ENCODE results near the gene CD300A.

Gene CD300A

DNA sequence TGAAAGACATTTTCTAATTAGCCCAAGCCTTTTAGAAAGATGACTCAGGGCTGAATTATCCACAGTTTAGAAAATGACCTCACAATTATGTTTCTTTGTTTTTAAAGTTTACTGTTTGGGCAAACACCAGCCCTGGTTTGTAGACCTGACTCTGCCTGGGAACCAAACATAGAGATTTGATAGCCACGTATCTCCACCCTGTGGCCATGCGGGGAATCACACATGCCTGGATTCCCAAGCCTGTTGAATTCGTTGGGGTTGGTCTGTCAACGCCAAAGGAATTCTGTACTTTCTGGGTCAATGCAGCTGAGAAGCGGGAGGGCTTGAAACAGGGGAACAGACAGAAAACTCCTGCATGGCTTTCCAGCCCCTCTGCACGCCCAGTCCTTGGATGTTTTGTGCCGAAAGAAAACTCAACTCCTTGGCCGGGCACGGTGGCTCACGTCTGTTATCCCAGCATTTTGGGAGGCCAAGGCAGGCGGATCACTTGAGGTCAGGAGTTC, 26.9 kb downstream of the CD300A start:
- TF ChIP-seq, protein P1, sequence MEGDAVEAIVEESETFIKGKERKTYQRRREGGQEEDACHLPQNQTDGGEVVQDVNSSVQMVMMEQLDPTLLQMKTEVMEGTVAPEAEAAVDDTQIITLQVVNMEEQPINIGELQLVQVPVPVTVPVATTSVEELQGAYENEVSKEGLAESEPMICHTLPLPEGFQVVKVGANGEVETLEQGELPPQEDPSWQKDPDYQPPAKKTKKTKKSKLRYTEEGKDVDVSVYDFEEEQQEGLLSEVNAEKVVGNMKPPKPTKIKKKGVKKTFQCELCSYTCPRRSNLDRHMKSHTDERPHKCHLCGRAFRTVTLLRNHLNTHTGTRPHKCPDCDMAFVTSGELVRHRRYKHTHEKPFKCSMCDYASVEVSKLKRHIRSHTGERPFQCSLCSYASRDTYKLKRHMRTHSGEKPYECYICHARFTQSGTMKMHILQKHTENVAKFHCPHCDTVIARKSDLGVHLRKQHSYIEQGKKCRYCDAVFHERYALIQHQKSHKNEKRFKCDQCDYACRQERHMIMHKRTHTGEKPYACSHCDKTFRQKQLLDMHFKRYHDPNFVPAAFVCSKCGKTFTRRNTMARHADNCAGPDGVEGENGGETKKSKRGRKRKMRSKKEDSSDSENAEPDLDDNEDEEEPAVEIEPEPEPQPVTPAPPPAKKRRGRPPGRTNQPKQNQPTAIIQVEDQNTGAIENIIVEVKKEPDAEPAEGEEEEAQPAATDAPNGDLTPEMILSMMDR (IDR thresholded peaks at IDR 0.05): peak; percentile 91

- TF ChIP-seq, protein P1 (IDR thresholded peaks at IDR 0.05): no peak
Measured at GRCh38 chr17:74497471-74497870, 31.0 kb downstream of the CD300A start.

DNA sequence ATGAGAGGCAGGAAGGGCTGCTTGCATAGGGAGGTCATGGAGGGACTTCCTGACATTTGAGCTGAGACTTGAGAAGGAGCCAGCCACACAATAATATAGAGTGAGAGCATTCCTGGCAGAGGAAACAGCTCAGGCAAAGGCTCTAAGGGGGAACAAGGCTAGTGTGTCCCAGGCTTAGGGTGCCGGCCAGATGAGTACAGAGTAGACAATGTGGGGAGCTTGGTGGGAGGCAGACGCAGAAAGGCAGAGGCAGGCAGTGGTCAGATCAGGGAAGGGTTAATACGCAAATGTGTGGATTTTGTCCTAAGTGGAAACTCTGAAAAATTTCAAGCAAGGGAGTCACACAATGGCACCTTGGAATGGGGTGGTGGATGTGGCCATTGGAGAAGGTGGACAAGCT, 33.6 kb downstream of the CD300A start:
- TF ChIP-seq, protein P1 (IDR thresholded peaks at IDR 0.05): no peak

DNA sequence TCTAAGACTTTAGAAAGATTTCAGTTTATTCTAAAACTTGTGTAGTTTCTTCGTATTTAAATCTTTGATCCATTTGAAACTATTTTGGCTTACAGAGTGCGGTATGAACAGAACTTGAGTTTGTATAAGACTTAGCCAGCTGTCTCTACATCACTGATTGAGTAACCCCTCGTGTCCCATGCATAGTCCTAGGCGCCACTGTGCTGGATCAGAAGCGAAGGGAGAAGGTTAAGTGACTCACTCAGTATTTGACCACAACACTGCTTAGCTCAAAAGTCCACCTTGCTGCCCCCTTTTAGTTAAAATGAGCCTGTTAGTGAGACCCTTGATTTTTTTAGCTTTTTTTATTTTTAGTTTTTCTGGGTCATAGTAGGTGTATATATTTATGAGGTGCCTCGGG, 36.4 kb downstream of the CD300A start:
- TF ChIP-seq, protein P1 (IDR thresholded peaks at IDR 0.05): no peak

DNA sequence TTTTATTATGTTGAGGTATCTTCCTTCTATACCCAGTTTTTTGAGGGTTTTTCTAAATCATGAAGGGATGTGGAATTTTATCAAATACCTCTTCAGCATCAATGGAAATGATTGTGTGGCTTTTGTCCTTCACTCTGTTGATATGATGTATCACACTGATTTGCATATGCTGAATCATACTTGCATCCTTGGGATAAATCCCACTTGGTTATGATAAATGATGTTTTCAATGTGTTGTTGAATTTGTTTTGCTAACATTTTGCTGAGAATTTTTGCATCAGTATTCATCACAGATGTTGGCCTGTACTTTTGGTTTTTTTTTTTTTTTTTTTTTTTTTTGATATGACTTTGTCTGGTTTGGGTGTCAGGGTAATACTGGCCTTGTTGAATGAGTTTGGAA, 41.7 kb downstream of the CD300A start:
- TF ChIP-seq, protein P1 (IDR thresholded peaks at IDR 0.05): no peak

DNA sequence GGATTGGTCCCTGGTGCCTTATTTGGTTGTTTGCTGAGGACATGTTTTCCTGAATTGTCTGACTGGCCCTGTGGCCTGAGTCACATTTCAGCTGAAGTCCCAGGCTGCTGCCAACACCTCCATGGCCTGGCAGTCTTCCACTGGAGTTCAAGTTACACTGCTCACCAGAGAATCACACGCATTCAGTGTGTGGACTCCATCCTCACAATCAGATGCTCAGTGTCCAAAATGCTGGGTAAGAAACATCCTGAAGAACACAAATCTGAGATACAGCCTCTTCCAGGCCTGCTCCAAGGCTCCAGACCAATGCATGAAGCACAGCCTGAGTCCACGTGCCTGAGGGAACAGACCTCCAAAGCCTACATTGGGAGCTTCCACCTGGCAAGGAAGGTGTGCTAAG, 45.6 kb downstream of the CD300A start:
- TF ChIP-seq, protein P1 (IDR thresholded peaks at IDR 0.05): no peak

DNA sequence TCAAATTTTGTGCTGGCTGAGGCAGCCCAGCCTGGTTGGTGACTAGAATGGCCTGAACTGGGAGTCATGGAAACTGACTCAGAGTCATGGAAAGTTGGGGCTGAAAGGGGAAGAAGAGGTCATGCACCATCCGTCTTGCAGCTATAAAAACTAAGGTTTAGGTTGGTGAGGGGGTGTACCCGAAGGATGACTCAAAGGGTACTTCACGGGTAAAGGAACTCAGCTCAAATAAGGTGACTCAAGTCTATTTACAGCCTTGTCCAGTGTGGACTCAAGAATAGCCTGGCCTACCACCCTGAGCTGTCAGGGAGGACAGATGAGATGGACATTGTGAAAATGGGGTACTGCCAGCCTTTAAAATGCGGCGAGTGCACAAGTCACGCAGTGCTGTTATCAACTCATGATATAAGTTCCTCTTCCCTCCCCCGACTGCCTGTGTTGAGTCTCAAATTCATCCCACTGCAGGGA, 46.2 kb downstream of the CD300A start:
- TF ChIP-seq, protein P1 (IDR thresholded peaks at IDR 0.05): no peak

Measured in LNCAP (cell line).